Spleen (tissue), 7 donors: ENCODE measurements around the gene ITIH4.

Experiments
- CTCF ChIP-seq, 11 experiments: fragments of 200-600 bp in 7 of 11; fragments of 450-650 bp in 4 of 11; sonication (generic) in 4 of 11; IDR thresholded peaks in 8 of 11; conservative IDR thresholded peaks in 3 of 11; 1 replicate in 7 of 11; 2 replicates in 4 of 11; pipeline versions ENCODE4 v1.4.0 to v1.8.0; 2016 to 2021; ENCODE audit warnings: antibody characterized with exemption in 11 of 11, inconsistent platforms in 4 of 11, mild to moderate bottlenecking in 1 of 11
- POLR2A ChIP-seq, 3 donors: fragments of 450-650 bp; IDR thresholded peaks; one replicate each; pipeline ENCODE4 v1.5.1; 2017; ENCODE audit warnings: antibody characterized with exemption in 3 of 3, mild to moderate bottlenecking in 1 of 3
- donor health status: DM: no; HTN: no; CAD: no; lungs with moderate emphysema.
- donor health status: DM: no; HTN: no; CAD: no.
- donor health status: DM: no; HTN: no; CAD: no.

GRCh38 chr3:52849656-52850055 is 19.2 kb upstream of the ITIH4 start:
- TF ChIP-seq CTCF (IDR thresholded peaks at IDR 0.05 in 8 of 11, conservative IDR thresholded peaks at IDR 0.05 in 3 of 11) (no peak), POLR2A (IDR thresholded peaks at IDR 0.05) (no peak)
